ENCODE results near the gene FASN.

Gene FASN

GRCh38 chr17:82089723-82090548 lies 8.1 kb downstream of the FASN start:
- no peak for DNase-seq (ENCODE audit: low read depth)
- no peak for TF ChIP-seq CTCF (IDR thresholded peaks at IDR 0.05; ENCODE audit: insufficient read depth, low read depth, low read length, missing control alignments)
- no peak overlapping the region for H3K4me3 ChIP-seq (ENCODE audit: low read length)

- DNase-seq (ENCODE audit: low read depth): no peak
- no peak overlapping the region for H3K4me3 ChIP-seq (ENCODE audit: low read length)
- no peak for TF ChIP-seq CTCF (IDR thresholded peaks at IDR 0.05; ENCODE audit: insufficient read depth, low read depth, low read length, missing control alignments)
Measured at GRCh38 chr17:82088838-82089722, 9.0 kb downstream of the FASN start.

- H3K4me3 ChIP-seq (ENCODE audit: low read length): no peak overlapping the region
Measured at GRCh38 chr17:82087961-82088837, 9.8 kb downstream of the FASN start.

GRCh38 chr17:82086941-82087906 lies 10.8 kb downstream of the FASN start:
- TF ChIP-seq CTCF (IDR thresholded peaks at IDR 0.05; ENCODE audit: insufficient read depth, low read depth, low read length, missing control alignments): no peak
- H3K4me3 ChIP-seq (ENCODE audit: low read length): no peak overlapping the region
- DNase-seq (ENCODE audit: low read depth): no peak

More at GRCh38 chr17:82087961-82088837, 9.8 kb downstream of the FASN start:
- no peak for TF ChIP-seq CTCF (IDR thresholded peaks at IDR 0.05; ENCODE audit: insufficient read depth, low read depth, low read length, missing control alignments)
- no peak for DNase-seq (ENCODE audit: low read depth)

GRCh38 chr17:82085931-82086764 lies 11.9 kb downstream of the FASN start:
- DNase-seq (ENCODE audit: low read depth): no peak
- no peak for TF ChIP-seq CTCF (IDR thresholded peaks at IDR 0.05; ENCODE audit: insufficient read depth, low read depth, low read length, missing control alignments)
- H3K4me3 ChIP-seq (ENCODE audit: low read length): no peak overlapping the region

Measured in epithelial cell of esophagus (primary cell).